A673 (cell line): ENCODE measurements around the gene LRRK1. TPM values are rescaled to one million over a fixed set of nuclear protein-coding genes. Genes with fewer than 3 reads are reported as not detected.

Source experiments
- BruUV-seq: library from RNA; stranded (reverse); fragments of 400-500 nt; replicated peaks from 2 replicates; lab custom pipeline; 2021; lab: Mats Ljungman, UMichigan
- CTCF ChIA-PET: fragments of 300-600 bp; sonication (Branson Sonifier 250); formaldehyde crosslinking; loops from one replicate; lab custom pipeline; 2022; ENCODE audit warnings: antibody characterized with exemption; lab: Charles Lee
- POLR2A ChIA-PET: fragments of 300-600 bp; sonication (Branson Sonifier 250); formaldehyde crosslinking; loops from one replicate; lab custom pipeline; 2022; ENCODE audit warnings: antibody characterized with exemption; ENCODE audit not compliant: low non-redundant PET; lab: Charles Lee
- DNase-seq: peaks from one replicate; pipeline ENCODE4 v3.0.0-alpha.2; 2015; ENCODE audit warnings: low spot score
- H3K27ac ChIP-seq: fragments of 200-600 bp; sonication (generic); 2 replicates; pipeline ENCODE4 v1.5.1; 2016; ENCODE audit warnings: mixed run types, low read depth, mild to moderate bottlenecking, mixed read lengths, antibody characterized with exemption, low read length; ENCODE audit not compliant: poor library complexity, severe bottlenecking
- H3K27me3 ChIP-seq: fragments of 200-600 bp; sonication (generic); replicated peaks from 2 replicates; pipeline ENCODE4 v1.6.1; 2017; ENCODE audit warnings: mixed run types, low read depth, mild to moderate bottlenecking, mixed read lengths, antibody characterized with exemption, low read length; ENCODE audit not compliant: insufficient read depth, poor library complexity
- H3K36me3 ChIP-seq: fragments of 200-600 bp; sonication (generic); 2 replicates; pipeline ENCODE4 v1.6.1; 2016; ENCODE audit warnings: mixed run types, mild to moderate bottlenecking, mixed read lengths, antibody characterized with exemption, low read length; ENCODE audit not compliant: insufficient read depth, poor library complexity, severe bottlenecking
- H3K4me1 ChIP-seq: fragments of 200-600 bp; sonication (generic); 2 replicates; pipeline ENCODE4 v1.6.1; 2017; ENCODE audit warnings: mixed run types, mild to moderate bottlenecking, mixed read lengths, antibody characterized with exemption, low read length; ENCODE audit not compliant: insufficient read depth, poor library complexity, severe bottlenecking
- H3K4me3 ChIP-seq: fragments of 200-600 bp; sonication (generic); 2 replicates; pipeline ENCODE4 v1.5.1; 2016; ENCODE audit warnings: low read depth, mixed run types, mild to moderate bottlenecking, mixed read lengths, low read length; ENCODE audit not compliant: poor library complexity, severe bottlenecking
- H3K9me3 ChIP-seq: fragments of 200-600 bp; sonication (generic); 2 replicates; pipeline ENCODE4 v1.6.1; 2016; ENCODE audit warnings: mixed run types, low read depth, mild to moderate bottlenecking, mixed read lengths, antibody characterized with exemption, low read length; ENCODE audit not compliant: poor library complexity, severe bottlenecking
- CTCF ChIP-seq: fragments of 300-800, 200-600 bp; sonication (generic); conservative IDR thresholded peaks from 2 replicates; pipeline ENCODE4 v1.5.1; 2017; ENCODE audit warnings: low read depth, mild to moderate bottlenecking, antibody characterized with exemption, low read length, moderate library complexity, mixed read lengths
- EZH2 ChIP-seq: fragments of 200-600 bp; sonication (generic); IDR thresholded peaks from 2 replicates; pipeline ENCODE4 v1.6.1; 2017; ENCODE audit warnings: borderline replicate concordance, low read depth, mild to moderate bottlenecking, mixed read lengths, antibody characterized with exemption, low read length; ENCODE audit not compliant: poor library complexity, severe bottlenecking
- intact Hi-C: fragments of 100-400 bp; cut with micrococcal nuclease; formaldehyde crosslinking; loops from one replicate; pipeline ENCODE4 v1.10.0; 2022; ENCODE audit not compliant: unreplicated experiment
- total RNA-seq: library from RNA; stranded (reverse); gene quantifications from 2 replicates; pipeline ENCODE4 v1.2.3, GENCODE V29; 2021

Gene LRRK1
- total RNA-seq, 1 experiment from 2014 or later, result 7.7 TPM

GRCh38 chr15:100994597-100995446 is 75.7 kb downstream of the LRRK1 start:
- Histone ChIP-seq H3K9me3 (no peaks in the 10 kb centered on the region), H3K4me1 (no peaks in the 10 kb centered on the region), H3K27me3 (no peaks in the 10 kb centered on the region), H3K4me3 (no peak overlapping the region), H3K36me3 (no peaks in the 10 kb centered on the region), H3K27ac (no peak overlapping the region)
- no TSS peak for BruUV-seq
- no peak for DNase-seq
- TF ChIP-seq CTCF, result no peak
- TF ChIP-seq EZH2, result no peak
- ChIA-PET POLR2A (no interaction called here), CTCF (no interaction called here)
- intact Hi-C loops, result no loop called here

- Histone ChIP-seq H3K27me3 (no peaks in the 10 kb centered on the region), H3K4me3 (no peak overlapping the region), H3K9me3 (no peaks in the 10 kb centered on the region), H3K27ac (no peak overlapping the region), H3K36me3 (no peaks in the 10 kb centered on the region), H3K4me1 (no peaks in the 10 kb centered on the region)
- BruUV-seq, result no TSS peak
- POLR2A ChIA-PET, result no interaction called here
- TF ChIP-seq CTCF (no peak), EZH2 (no peak)
- no peak for DNase-seq
- intact Hi-C loops, result no loop called here
- CTCF ChIA-PET, result no interaction called here
Measured at GRCh38 chr15:100995471-100996430, 76.6 kb downstream of the LRRK1 start.

GRCh38 chr15:100997442-100997841 is 78.3 kb downstream of the LRRK1 start:
- no TSS peak for BruUV-seq
- intact Hi-C loops, result no loop called here
- TF ChIP-seq EZH2 (no peak), CTCF (no peak)
- CTCF ChIA-PET, result no interaction called here
- Histone ChIP-seq H3K36me3 (no peaks in the 10 kb centered on the region), H3K9me3 (no peaks in the 10 kb centered on the region), H3K27ac (no peak overlapping the region), H3K4me3 (no peak overlapping the region), H3K27me3 (no peaks in the 10 kb centered on the region), H3K4me1 (no peaks in the 10 kb centered on the region)
- no peak for DNase-seq
- POLR2A ChIA-PET, result no interaction called here
